H9 (cell line): Measurements from ENCODE around the gene AHI1. TPM values are rescaled to one million over a fixed set of nuclear protein-coding genes. Genes with fewer than 3 reads are reported as not detected.

ENCODE experiments used
- DNase-seq: peaks from one replicate; pipeline ENCODE4 v3.0.0-alpha.2; 2017
- H2AFZ ChIP-seq: one replicate; pipeline ENCODE4 v1.6.1; 2013; ENCODE audit warnings: mild to moderate bottlenecking, low read length, control low read depth, moderate library complexity
- H2AK5ac ChIP-seq: 2 replicates; pipeline ENCODE4 v1.6.1; 2013; ENCODE audit warnings: low read length, control low read depth, mixed read lengths; ENCODE audit not compliant: insufficient read length
- H2BK120ac ChIP-seq: one replicate; pipeline ENCODE4 v1.6.1; 2013; ENCODE audit warnings: low read depth, mild to moderate bottlenecking, low read length, control low read depth, inconsistent platforms; ENCODE audit not compliant: poor library complexity, severe bottlenecking
- H2BK12ac ChIP-seq: 2 replicates; pipeline ENCODE4 v1.6.1; 2013; ENCODE audit warnings: low read length, control low read depth, mixed read lengths, low read depth; ENCODE audit not compliant: insufficient read length
- H2BK15ac ChIP-seq: 2 replicates; pipeline ENCODE4 v1.6.1; 2013; ENCODE audit warnings: low read depth, low read length, control low read depth
- H2BK20ac ChIP-seq: one replicate; pipeline ENCODE4 v1.6.1; 2013; ENCODE audit warnings: low read depth, mild to moderate bottlenecking, low read length, control low read depth, inconsistent platforms; ENCODE audit not compliant: poor library complexity, severe bottlenecking
- H2BK5ac ChIP-seq: 2 replicates; pipeline ENCODE4 v1.6.1; 2013; ENCODE audit warnings: low read length, control low read depth, mixed read lengths; ENCODE audit not compliant: insufficient read length
- H3K14ac ChIP-seq: 2 replicates; pipeline ENCODE4 v1.6.1; 2013; ENCODE audit warnings: low read length, control low read depth; ENCODE audit not compliant: insufficient read depth
- H3K18ac ChIP-seq: 2 replicates; pipeline ENCODE4 v1.6.1; 2013; ENCODE audit warnings: low read depth, mild to moderate bottlenecking, mixed read lengths, low read length, control low read depth; ENCODE audit not compliant: insufficient read length
- H3K23ac ChIP-seq: 2 replicates; pipeline ENCODE4 v1.6.1; 2013; ENCODE audit warnings: low read length, control low read depth, mixed read lengths, low read depth; ENCODE audit not compliant: insufficient read length
- H3K23me2 ChIP-seq: 2 replicates; pipeline ENCODE4 v1.6.1; 2013; ENCODE audit warnings: low read depth, mild to moderate bottlenecking, mixed read lengths, low read length, control low read depth; ENCODE audit not compliant: insufficient read length, poor library complexity, severe bottlenecking
- H3K27ac ChIP-seq: 2 replicates; pipeline ENCODE4 v1.5.1; 2013; ENCODE audit warnings: low read length, control low read depth, mixed read lengths, low read depth; ENCODE audit not compliant: insufficient read length
- H3K27me3 ChIP-seq: 2 replicates; pipeline ENCODE4 v1.6.1; 2013; ENCODE audit warnings: low read length, control low read depth, inconsistent platforms; ENCODE audit not compliant: insufficient read depth
- H3K4ac ChIP-seq: 2 replicates; pipeline ENCODE4 v1.6.1; 2013; ENCODE audit warnings: low read depth, mild to moderate bottlenecking, control low read depth, inconsistent platforms, low read length, moderate library complexity
- H3K4me1 ChIP-seq: 2 replicates; pipeline ENCODE4 v1.6.1; 2013; ENCODE audit warnings: low read length, control low read depth, inconsistent platforms; ENCODE audit not compliant: insufficient read depth
- H3K4me2 ChIP-seq: 2 replicates; pipeline ENCODE4 v1.6.1; 2013; ENCODE audit warnings: low read length, control low read depth, mixed read lengths; ENCODE audit not compliant: insufficient read length, insufficient read depth
- H3K56ac ChIP-seq: 2 replicates; pipeline ENCODE4 v1.6.1; 2013; ENCODE audit warnings: low read depth, mild to moderate bottlenecking, mixed read lengths, low read length, control low read depth; ENCODE audit not compliant: insufficient read length
- H3K79me1 ChIP-seq: 2 replicates; pipeline ENCODE4 v1.6.1; 2013; ENCODE audit warnings: low read depth, mild to moderate bottlenecking, moderate library complexity, low read length, control low read depth, inconsistent platforms; ENCODE audit not compliant: insufficient read depth, poor library complexity, severe bottlenecking
- H3K79me2 ChIP-seq: 2 replicates; pipeline ENCODE4 v1.6.1; 2013; ENCODE audit warnings: low read length, control low read depth, inconsistent platforms; ENCODE audit not compliant: insufficient read depth
- H3K9ac ChIP-seq: 2 replicates; pipeline ENCODE4 v1.6.1; 2013; ENCODE audit warnings: low read length, control low read depth, mixed read lengths; ENCODE audit not compliant: insufficient read length; ENCODE audit errors: extremely low read depth
- H3K9me3 ChIP-seq: one replicate; pipeline ENCODE4 v1.6.1; 2013; ENCODE audit warnings: low read depth, low read length, inconsistent platforms; ENCODE audit not compliant: control insufficient read depth
- H3T11ph ChIP-seq: one replicate; pipeline ENCODE4 v1.6.1; 2013; ENCODE audit warnings: mild to moderate bottlenecking, low read length, control low read depth, inconsistent platforms
- H4K20me1 ChIP-seq: one replicate; pipeline ENCODE4 v1.6.1; 2013; ENCODE audit not compliant: control insufficient read depth, insufficient read length, insufficient read depth
- H4K5ac ChIP-seq: 2 replicates; pipeline ENCODE4 v1.6.1; 2013; ENCODE audit warnings: low read depth, mild to moderate bottlenecking, mixed read lengths, low read length, control low read depth; ENCODE audit not compliant: insufficient read length
- H4K8ac ChIP-seq: replicated peaks from 2 replicates; pipeline ENCODE4 v1.6.1; 2013; ENCODE audit warnings: low read length, control low read depth, mixed read lengths, low read depth; ENCODE audit not compliant: insufficient read length
- H4K91ac ChIP-seq: 2 replicates; pipeline ENCODE4 v1.6.1; 2013; ENCODE audit warnings: low read depth, mild to moderate bottlenecking, moderate library complexity, mixed read lengths, low read length, control low read depth; ENCODE audit not compliant: insufficient read length
- H3K27ac Mint-ChIP-seq, 3 experiments: 2 replicates in 2 of 3; 3 replicates in 1 of 3; pipeline ENCODE4 v1.8.0; 2020 to 2021; ENCODE audit warnings: mixed read lengths in 3 of 3, mild to moderate bottlenecking in 1 of 3, moderate library complexity in 1 of 3
- H3K27me3 Mint-ChIP-seq: 2 replicates; pipeline ENCODE4 v1.8.0; 2021; ENCODE audit warnings: low read depth, mild to moderate bottlenecking, moderate library complexity, mixed read lengths
- H3K36me3 Mint-ChIP-seq, 3 experiments: 2 replicates in 2 of 3; 3 replicates in 1 of 3; pipeline ENCODE4 v1.8.0; 2020 to 2021; ENCODE audit warnings: low read depth in 3 of 3, mixed read lengths in 3 of 3; ENCODE audit not compliant: insufficient read depth in 1 of 3
- H3K4me1 Mint-ChIP-seq, 2 experiments: 2 replicates each; pipeline ENCODE4 v1.8.0; 2020; ENCODE audit warnings: mixed read lengths in 2 of 2
- H3K4me3 Mint-ChIP-seq, 2 experiments: 2 replicates in 1 of 2; 3 replicates in 1 of 2; pipeline ENCODE4 v1.8.0; 2020 to 2021; ENCODE audit warnings: mild to moderate bottlenecking in 2 of 2, mixed read lengths in 2 of 2, moderate library complexity in 1 of 2
- H3K9me3 Mint-ChIP-seq, 2 experiments: 2 replicates in 1 of 2; 3 replicates in 1 of 2; pipeline ENCODE4 v1.8.0; 2020; ENCODE audit warnings: mild to moderate bottlenecking in 2 of 2, mixed read lengths in 2 of 2, moderate library complexity in 1 of 2
- CTCF ChIP-seq: fragments of 200-600 bp; sonication (generic); conservative IDR thresholded peaks from 3 replicates; pipeline ENCODE4 v1.8.0; 2021; ENCODE audit warnings: antibody characterized with exemption, mild to moderate bottlenecking
- WGBS: extraction: QIAGEN DNeasy Blood & Tissue Kit; methylation state at CpG from one replicate; pipeline ENCODE4 v1.1.7; 2013; ENCODE audit warnings: missing lambda C conversion rate, low lambda C conversion rate, mixed read lengths; ENCODE audit not compliant: insufficient read length; ENCODE audit errors: extremely low coverage; 5-methylcytosine and 5-hydroxymethylcytosine counted together
- total RNA-seq: library from RNA; stranded (reverse); gene quantifications from 2 replicates; pipeline ENCODE4 v1.2.1, GENCODE V29; 2021

AHI1 gene
- total RNA-seq, 1 experiment from 2014 or later: 9.9 TPM

- no peaks in the 10 kb centered on the region for H3K36me3 Mint-ChIP-seq
- Histone ChIP-seq H4K20me1 (no peaks in the 10 kb centered on the region), H3K27me3 (no peaks in the 10 kb centered on the region), H3K23me2 (no peaks in the 10 kb centered on the region), H3K14ac (no peak overlapping the region), H3K79me1 (no peaks in the 10 kb centered on the region), H3K27ac (no peak overlapping the region), H2BK20ac (no peak overlapping the region), H2BK12ac (no peak overlapping the region), H3T11ph (no peak overlapping the region), H2BK15ac (no peak overlapping the region), H2AFZ (no peak overlapping the region), H3K9ac (no peak overlapping the region), H3K4me2 (no peak overlapping the region), H4K5ac (no peak overlapping the region), H3K23ac (no peak overlapping the region), H3K79me2 (no peaks in the 10 kb centered on the region), H3K18ac (no peak overlapping the region), H3K56ac (no peak overlapping the region), H2BK5ac (no peak overlapping the region), H2BK120ac (no peak overlapping the region), H3K9me3 (no peaks in the 10 kb centered on the region), H3K4me1 (no peaks in the 10 kb centered on the region), H4K8ac (no peak overlapping the region), H2AK5ac (no peak overlapping the region), H3K4ac (no peak overlapping the region), H4K91ac (no peak overlapping the region)
- DNase-seq: no peak
- no peak for TF ChIP-seq CTCF
- H3K4me1 Mint-ChIP-seq: peaks cover 2 to 3% of the 10 kb centered on the region in 2 experiments; a peak in 2 of 4 replicates
- no peak overlapping the region for H3K4me3 Mint-ChIP-seq
- no peaks in the 10 kb centered on the region; a peak in 2 of 5 replicates for H3K9me3 Mint-ChIP-seq
- no CpG with 5 or more reads among the region's 3 CpGs for WGBS
- no peak overlapping the region; a peak in 1 of 7 replicates for H3K27ac Mint-ChIP-seq
- H3K27me3 Mint-ChIP-seq: no peaks in the 10 kb centered on the region
Observed at GRCh38 chr6:135514706-135515105, 17.2 kb upstream of the AHI1 start.
